GM21723 (cell line): ENCODE data around the gene STYX.
"Not testable (repeated sequence)": the region's sequence is repeated elsewhere in the genome, so short reads cannot be mapped to it uniquely, and the experiment has no call there.

ENCODE experiments used
- ATAC-seq: cut with Tn5 transposase; IDR thresholded peaks from one replicate; pipeline ENCODE4 v1.9.1; 2021; ENCODE audit warnings: mild to moderate bottlenecking, moderate library complexity; ENCODE audit not compliant: unreplicated experiment

Gene STYX

DNA sequence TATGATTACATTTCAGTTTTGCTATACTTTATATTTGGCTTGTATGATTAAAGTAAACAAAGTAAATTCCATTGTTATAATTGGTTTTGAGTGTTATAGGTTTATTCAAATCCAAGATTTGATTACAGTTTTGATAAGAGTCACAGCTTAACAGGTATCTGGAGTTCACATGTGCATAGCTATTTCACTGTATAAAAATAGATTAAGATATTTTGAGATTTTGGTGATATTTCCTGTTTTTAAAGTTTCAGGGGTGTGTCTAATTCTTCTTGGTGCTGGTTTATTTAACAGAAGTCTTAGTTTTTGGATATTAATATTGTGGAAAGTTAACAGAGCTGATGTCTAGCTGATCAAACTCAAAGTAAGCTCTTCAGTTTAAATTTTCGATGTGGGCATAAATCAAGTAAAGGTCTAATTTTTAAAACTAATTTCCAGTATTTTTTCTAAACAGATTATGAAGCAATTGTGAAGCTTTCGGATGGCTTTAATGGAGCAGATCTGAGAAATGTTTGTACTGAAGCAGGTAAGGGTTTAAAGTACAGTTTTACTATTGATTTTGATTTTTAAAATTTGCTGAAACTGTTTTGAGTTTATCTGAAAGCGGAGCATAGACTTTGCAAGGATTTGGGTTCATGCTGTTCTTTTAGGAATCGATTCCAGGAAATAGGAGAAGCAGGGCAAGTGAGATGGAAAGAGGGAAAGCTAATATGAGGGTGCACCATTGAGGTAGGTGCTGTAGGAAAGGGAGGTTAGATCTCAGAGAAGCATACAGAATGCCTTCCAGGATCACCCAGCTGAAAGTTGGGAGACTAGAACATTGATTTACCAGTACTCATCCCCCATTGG lies 6.2 kb upstream of the STYX start:
- ATAC-seq, result no peak

DNA sequence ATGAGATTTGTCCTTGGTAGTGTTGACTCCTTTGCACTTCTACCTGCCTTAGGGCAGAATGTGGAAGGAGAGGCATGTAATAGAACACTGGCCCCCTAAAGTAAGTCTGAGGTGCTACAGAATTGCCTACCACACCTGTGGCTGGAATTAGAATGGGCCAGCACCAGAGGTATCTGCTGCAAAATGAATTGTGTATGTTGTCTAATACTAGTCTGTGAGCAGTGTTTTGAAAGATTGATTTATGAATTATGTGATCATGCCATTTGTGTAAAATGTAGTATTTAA lies 5.7 kb upstream of the STYX start:
- ATAC-seq, result no peak

DNA sequence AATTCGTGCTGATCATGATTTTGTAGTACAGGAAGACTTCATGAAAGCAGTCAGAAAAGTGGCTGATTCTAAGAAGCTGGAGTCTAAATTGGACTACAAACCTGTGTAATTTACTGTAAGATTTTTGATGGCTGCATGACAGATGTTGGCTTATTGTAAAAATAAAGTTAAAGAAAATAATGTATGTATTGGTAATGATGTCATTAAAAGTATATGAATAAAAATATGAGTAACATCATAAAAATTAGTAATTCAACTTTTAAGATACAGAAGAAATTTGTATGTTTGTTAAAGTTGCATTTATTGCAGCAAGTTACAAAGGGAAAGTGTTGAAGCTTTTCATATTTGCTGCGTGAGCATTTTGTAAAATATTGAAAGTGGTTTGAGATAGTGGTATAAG lies 2.5 kb upstream of the STYX start:
- ATAC-seq, result not testable (repeated sequence)

DNA sequence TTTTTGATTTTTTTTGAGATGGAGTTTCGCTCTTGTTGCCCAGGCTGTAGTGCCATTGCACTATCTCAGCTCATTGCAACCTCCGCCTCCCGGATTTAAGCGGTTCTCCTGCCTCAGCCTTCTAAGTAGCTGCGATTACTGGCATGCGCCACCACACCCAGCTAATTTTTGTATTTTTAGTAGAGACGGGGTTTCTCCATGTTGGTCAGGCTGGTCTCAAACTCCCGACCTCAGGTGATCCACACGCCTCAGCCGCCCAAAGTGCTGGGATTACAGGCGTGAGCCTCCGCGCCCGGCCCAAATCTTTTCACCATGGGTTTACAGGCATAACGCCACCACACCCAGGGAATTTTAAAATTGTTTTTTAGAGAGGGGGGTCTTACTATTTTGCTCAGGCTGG lies 931 bp upstream of the STYX start:
- not testable (repeated sequence) for ATAC-seq

DNA sequence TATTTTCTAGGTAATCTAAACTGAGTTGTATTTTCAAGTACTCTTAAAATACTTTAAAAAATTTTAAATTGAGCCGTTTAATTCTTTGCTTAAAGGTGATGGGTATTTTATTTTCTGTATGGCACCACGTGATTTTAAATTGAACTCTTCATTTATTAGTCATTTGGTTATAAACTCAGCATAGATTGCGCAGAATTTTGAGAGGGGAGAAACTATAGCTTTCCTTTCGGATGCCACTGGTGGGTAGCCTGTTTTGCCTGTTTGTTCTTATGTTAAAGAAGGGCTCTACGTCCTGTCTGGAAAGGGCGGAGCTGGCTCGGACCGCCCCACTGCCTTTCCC lies 411 bp upstream of the STYX start:
- no peak for ATAC-seq

DNA sequence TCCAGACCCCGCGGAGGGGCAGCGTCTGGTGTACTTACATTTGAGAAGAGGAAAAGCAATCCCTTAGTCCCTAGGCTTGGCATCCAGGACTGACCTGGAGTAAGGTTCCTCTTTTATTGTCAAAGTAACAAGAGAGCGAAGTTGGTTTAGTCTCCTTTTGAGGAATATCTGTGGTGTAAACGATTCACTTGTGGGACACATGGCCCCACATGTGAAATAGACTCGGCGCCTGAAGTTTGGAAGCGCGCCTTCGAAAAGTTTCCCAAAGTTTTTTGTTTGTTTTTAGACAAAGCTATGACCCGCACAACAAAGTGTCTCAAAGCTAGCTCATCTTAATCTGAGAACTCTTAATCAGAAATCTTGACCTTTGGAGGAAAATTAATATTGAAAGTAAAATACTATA lies 744 bp downstream of the STYX start:
- ATAC-seq, result no peak

DNA sequence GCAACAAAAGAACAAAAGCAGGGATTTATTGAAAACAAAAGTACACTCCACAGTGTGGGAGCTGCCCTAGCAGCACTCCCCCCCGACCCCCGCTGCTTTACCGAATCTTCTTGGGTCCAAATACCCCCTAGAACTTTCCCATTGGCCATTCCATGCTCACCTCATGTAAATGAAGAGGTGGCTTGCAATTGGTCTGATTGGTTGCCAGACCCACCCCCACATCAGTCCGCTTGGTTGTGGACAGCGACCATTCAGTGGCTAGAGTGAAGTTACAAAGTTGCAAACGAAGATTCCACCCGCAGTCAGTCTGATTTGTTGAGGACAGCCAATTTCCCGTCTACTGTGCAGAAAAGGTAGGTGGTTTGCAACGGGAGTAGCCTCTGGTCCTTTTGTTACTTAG lies 3.9 kb downstream of the STYX start:
- no peak for ATAC-seq

DNA sequence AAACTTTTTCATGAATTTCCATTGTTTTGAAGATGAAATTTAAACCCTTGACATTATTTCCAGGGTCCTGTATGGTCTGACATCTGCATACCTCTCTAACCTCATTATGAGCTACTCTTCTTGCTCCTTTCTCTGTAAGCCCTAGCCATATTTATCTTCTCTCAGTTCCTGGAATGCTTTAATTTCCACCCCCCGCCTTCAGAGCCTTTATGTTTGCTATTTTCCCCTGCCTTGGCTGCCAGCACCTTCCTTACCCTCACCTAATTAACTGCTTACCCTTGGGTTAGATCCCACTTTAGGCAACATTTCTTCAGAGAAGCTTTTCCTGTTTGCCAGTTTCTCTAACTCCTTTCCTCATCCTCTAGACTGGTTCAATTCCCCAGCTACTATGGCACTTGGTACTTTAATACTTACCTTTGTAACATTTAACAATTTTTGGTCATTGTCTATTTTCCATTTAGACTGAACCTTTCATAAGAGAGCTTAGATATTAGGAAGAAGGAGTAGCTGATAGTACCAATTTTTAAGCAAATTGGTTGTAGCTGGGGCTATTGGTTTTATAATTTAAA lies 6.0 kb downstream of the STYX start:
- no peak for ATAC-seq

DNA sequence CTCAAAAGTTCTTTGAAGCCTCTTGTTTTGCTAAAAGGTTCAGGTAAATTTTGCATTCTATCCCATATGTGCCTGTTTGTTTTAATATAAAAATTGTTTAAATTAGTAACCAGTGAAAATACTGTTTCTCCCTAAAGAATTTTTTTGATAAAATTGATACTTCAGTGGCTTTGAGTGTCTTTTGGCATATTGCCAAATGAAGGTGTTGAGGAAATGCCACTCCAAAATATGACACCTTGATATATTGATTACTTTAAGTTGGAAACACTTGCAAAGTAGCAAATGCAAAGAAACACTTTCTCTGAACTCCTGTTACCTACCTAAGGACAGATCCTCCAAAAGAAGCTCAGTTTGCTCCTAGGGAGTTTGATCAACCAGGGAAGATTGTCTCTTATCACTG lies 8.4 kb downstream of the STYX start:
- ATAC-seq, result no peak

DNA sequence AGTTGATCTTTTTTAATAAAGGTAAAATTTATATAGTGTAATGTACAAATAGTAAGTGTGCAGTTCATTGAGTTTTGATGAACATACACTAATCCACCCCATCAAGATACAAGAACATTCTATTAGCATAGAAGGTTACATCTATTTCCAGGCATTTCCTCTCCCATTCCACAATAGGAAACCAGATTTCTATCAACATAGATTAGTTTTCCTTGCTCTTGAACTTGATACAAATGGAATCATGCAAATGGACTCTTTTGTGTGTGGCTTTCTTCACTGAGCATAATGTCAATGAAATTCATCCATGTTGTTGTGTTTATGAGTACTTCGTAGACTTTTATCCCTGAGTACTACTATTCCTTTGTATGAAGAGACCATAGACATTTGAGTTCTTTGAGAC lies 10.8 kb downstream of the STYX start:
- no peak for ATAC-seq

DNA sequence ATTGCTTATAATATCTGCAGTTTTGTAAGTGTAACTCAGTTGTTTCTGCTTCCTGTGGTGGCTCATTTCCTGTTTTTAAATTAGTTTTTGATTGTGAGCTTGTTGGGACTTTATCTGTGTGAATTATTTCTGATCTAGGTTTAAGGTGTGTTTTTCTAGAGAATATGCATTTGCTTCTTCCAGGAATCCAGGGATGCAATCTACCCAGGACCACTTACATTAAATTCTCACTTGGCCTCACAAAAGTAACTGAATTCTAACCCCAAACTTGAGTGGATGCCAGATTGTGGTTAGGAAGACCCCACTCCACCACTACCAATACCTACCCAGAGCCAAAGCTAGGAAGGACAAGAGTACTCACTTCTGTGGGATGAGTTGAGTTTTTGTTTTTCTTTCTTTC lies 11.9 kb downstream of the STYX start:
- ATAC-seq, result no peak

DNA sequence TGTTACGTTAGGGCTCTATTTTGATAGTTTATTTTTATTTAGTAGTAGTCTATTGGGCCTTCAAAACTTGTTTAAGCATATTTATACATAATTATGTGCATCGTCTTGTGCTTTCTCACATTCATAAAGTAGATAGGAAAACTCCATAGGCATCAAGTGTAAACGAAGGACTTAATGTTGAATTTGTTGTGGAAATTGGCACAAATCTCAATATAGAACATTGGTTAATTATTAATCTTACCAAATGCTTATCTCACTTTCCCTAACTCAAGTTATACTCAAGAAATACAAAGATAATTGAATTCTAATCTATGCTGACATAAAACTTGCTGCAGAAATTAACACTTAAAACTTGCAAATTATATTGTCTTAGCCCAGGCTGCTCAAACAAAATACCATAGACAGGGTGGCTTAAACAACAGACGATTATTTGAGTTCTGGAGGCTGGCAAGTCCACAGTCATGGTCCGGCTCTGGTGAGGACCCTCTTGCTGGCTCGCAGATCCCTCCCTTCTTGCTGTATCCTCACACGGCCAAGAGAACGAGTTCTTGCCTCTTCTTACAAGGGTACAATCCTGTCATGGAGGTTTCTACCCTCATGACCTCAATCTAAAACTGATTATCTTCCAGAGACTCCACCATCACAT lies 18.8 kb downstream of the STYX start:
- ATAC-seq, result no peak

DNA sequence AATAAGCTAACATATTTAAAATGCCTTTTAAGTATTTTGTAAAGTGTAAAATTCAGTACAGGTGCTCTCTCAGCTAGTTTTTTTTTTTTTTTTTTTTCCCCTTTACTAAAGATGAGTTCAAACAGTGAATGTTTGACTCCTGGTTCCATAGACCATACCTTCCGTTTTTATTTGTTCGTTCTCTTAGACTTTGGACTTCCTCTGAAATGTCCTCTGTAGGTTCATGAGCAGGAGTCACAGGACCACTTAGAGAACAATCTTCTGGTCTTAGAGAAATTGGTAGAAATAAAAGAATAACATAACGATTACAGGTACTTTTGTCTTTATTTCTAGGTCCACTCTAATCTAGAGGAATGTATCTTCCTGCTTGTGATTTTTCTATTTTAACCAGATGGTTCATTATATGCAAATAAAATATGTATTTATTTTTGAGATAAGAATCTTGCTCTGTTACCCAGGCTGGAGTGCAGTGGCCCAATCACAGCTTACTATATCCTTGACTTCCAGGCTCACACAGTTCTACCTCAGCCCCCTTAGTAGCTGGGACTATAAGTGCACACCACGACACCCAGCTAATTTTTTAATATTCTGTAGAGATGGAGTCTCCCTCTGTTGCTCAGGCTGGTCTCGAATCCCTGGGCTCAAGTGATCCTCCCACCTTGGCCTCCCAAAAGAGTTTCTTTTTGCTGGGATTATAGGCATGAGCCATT lies 25.8 kb downstream of the STYX start:
- no peak for ATAC-seq

DNA sequence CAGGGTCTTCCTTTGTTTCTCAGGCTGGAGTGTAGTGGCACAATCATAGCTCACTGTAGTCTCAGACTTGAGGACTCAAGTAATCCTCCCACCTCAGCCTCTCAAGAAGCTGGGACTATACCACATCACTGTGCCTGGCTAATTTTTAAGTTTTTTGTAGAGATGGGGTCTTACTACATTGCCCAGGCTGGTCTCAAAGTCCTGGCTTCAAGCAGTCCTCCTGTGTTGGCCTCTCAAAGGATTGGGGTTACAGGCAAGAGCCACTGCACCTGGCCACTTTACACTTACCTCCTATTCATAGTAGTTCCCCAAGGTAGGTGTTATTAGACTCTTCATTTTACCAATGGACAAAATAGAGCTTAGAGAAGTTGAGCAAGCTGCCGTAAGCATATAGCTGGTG lies 29.2 kb downstream of the STYX start:
- ATAC-seq, result no peak

DNA sequence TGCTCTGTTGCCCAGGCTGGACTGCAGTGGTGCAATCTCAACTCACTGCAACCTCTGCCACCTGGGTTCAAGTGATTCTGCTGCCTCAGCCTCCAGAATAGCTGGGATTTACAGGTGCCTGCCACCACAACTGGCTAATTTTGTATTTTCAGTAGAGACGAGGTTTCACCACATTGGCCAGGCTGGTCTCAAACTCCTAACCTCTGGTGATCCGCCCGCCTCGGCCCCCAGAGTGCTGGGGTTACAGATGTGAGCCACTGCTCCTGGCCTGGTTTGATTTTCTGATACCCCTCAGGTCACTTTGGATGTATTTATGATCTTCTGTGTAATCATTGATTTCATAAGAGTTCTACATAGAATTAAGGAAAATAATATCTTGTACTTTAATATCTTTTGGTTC lies 33.0 kb downstream of the STYX start:
- not testable (repeated sequence) for ATAC-seq

DNA sequence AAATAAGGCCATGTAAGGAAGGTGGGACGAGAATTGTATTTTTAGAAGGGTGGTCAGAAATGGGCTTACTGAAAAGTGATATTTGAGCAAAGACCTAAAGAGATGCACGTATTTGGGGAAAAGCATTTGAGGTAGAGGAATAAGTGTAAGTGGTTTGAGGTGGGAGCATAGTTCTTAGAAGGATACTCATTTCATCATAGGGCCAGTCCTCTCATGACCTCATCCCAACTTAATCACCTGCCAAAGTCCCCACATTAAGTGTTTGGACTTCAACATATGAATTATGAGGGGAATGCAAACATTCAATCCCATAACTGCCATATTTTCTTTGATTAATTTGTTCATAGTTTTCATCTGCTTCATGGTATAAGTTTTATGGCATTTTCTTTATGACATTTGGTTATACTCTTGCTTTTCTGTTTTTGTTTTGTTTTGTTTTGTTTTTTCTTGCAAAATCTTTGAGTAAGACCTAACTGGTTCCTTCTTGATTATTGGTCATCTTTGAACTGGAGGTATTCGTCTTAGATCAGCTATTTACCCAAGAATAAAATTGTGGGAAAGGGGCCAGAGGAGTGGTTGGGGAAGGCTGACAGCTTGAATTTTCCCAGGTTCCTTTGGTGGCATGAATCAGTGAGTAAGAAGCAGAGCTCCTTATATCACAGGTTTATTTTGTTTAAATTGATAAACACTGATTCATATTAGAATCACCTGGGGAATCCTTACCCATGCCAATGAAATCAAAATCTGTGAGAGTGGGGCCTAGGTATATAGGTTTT lies 37.3 kb downstream of the STYX start:
- no peak for ATAC-seq

DNA sequence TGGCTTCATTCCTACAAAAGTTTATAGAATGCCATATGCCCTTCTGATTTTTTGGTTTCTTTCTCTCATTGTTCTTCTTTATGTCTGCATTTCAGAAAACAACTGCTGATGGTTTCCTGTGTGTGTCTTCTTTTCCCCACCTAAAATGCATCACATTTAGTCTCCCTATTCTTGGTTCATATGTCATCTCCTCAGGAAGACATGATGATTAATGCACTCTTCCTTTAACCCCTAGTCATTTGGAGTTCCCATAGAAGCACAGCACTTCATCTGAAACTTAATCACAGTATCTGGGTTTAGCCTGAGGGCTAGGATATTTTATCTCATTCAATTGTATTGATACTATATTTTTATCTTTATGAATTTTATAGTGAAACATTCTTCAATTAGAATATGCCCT lies 39.9 kb downstream of the STYX start:
- ATAC-seq, result no peak

DNA sequence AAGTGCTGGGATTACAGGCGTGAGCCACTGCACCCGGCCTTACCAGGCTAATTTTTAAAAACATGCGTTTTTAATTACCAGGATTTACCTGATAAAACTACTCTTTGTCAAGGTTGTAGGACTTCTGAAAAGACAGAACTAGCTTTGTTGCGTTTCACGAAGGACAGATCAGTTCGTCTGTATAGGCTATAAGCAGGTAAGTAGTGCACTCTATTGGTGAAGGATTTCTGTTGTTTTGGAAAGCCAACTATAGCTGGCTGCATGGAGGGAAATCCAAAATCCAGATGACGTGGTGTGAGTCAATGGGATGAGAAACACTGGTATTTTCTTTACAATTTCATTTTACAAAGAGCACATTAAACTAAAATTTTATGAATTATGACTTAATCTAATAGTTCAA lies 46.9 kb downstream of the STYX start:
- ATAC-seq, result no peak

DNA sequence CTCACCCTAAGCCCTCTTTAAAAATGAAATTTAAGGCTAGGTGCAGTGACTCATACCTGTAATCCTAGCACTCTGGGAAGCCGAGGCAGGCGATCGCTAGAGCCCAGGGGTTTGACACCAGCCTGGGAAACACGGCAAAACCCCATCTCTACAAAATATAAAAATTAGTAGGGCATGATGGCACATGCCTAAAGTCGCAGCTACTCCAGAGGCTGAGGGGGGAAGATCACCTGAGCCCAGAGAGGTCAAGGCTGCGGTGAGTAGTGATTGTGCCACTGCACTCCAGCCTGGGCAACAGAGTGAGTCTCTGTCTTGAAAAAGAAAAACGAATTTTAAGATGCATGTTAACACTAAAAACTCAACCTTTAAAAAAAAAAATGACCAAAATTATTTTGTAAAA lies 48.7 kb downstream of the STYX start:
- no peak for ATAC-seq

DNA sequence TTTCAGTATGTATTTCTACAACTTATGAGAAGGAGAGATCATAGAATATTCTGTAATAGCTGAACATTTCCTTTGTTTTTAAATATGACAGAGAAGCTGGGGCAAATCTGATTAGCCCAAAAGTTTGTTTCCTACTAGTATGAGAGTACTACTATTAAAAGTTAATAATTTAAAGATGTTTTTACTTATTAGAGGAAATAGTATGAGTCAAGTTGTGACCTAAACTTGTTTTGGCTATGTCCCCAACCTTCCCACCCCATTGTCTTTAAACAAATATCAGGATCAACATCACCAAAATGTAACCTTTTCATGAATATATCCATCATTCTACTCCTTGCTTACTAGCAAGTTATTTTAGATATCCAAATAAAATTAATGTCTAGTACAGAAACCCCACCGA lies 50.9 kb downstream of the STYX start:
- no peak for ATAC-seq

DNA sequence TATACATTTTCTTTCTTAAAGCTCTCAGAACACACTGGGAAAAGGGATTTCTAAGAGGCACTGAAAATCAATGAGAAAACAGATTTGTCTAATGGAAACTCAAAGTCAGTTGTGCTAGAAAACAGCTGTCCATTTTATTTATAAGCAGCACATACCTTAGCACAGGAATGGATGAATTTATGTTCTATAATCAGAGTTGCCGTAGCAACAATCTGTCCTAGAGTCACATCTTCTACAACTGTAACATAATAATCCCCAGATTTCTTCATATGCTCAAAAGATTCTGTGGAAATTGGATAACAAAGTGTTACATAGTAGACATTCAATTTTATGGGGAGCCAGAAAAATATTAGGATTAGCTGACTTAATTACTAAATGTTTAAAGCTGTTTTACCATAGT lies 51.7 kb downstream of the STYX start:
- ATAC-seq, result no peak
